OCI-LY3 (cell line): Measurements from ENCODE around the gene IKBKG.

Experiments
- CTCF ChIP-seq: fragments of 200-600, 300-600 bp; sonication (generic); IDR thresholded peaks from 2 replicates; pipeline ENCODE4 v1.5.1; 2014; ENCODE audit warnings: antibody characterized with exemption, low read length, low read depth
- EZH2phosphoT487 ChIP-seq: fragments of 200-600 bp; shearing (Covaris generic); IDR thresholded peaks from 2 replicates; pipeline ENCODE4 v1.6.1; 2018; ENCODE audit warnings: antibody characterized with exemption, mixed run types, low read depth

- TF ChIP-seq CTCF, result no peak
- TF ChIP-seq EZH2phosphoT487, result no peak
Measured at GRCh38 chrX:154535892-154536291, 11.5 kb upstream of the IKBKG start.
